Measurements from ENCODE around the gene KIF26B.

KIF26B gene

GRCh38 chr1:245172026-245172425 lies 17.2 kb downstream of the KIF26B start:
- DNase-seq (ENCODE audit: low read depth): no peak

- DNase-seq (ENCODE audit: low read depth): no peak
These were observed 18.0 kb downstream of the KIF26B start for GRCh38 chr1:245172829-245173228.

- DNase-seq (ENCODE audit: low read depth): no peak
These were observed 18.8 kb downstream of the KIF26B start for GRCh38 chr1:245173446-245174211.

- DNase-seq (ENCODE audit: low read depth): no peak
These were observed 22.5 kb downstream of the KIF26B start for GRCh38 chr1:245177071-245177900.

- DNase-seq (ENCODE audit: low read depth): no peak
These were observed 24.9 kb downstream of the KIF26B start for GRCh38 chr1:245179706-245180105.

- no peak for DNase-seq (ENCODE audit: low read depth)
These were observed 25.8 kb downstream of the KIF26B start for GRCh38 chr1:245180496-245181157.

GRCh38 chr1:245181158-245181517 lies 26.4 kb downstream of the KIF26B start:
- DNase-seq (ENCODE audit: low read depth): no peak

- no peak for DNase-seq (ENCODE audit: low read depth)
These were observed 27.2 kb downstream of the KIF26B start for GRCh38 chr1:245182028-245182427.

GRCh38 chr1:245183429-245183828 lies 28.6 kb downstream of the KIF26B start:
- no peak for DNase-seq (ENCODE audit: low read depth)

- no peak for DNase-seq (ENCODE audit: low read depth)
These were observed 30.0 kb downstream of the KIF26B start for GRCh38 chr1:245184779-245185178.

GRCh38 chr1:245188403-245188802 lies 33.6 kb downstream of the KIF26B start:
- no peak for DNase-seq (ENCODE audit: low read depth)

GRCh38 chr1:245195398-245195797 lies 40.6 kb downstream of the KIF26B start:
- no peak for DNase-seq (ENCODE audit: low read depth)

- DNase-seq (ENCODE audit: low read depth): no peak
These were observed 42.3 kb downstream of the KIF26B start for GRCh38 chr1:245197121-245197520.

GRCh38 chr1:245197911-245198379 lies 43.2 kb downstream of the KIF26B start:
- DNase-seq (ENCODE audit: low read depth): no peak

- no peak for DNase-seq (ENCODE audit: low read depth)
These were observed 44.1 kb downstream of the KIF26B start for GRCh38 chr1:245198748-245199516.

- DNase-seq (ENCODE audit: low read depth): no peak
These were observed 45.4 kb downstream of the KIF26B start for GRCh38 chr1:245200146-245200545.

GRCh38 chr1:245201201-245201600 lies 46.4 kb downstream of the KIF26B start:
- DNase-seq (ENCODE audit: low read depth): no peak

- no peak for DNase-seq (ENCODE audit: low read depth)
These were observed 47.0 kb downstream of the KIF26B start for GRCh38 chr1:245201827-245202226.

- no peak for DNase-seq (ENCODE audit: low read depth)
These were observed 50.6 kb downstream of the KIF26B start for GRCh38 chr1:245205396-245205795.

- DNase-seq (ENCODE audit: low read depth): no peak
These were observed 51.1 kb downstream of the KIF26B start for GRCh38 chr1:245205864-245206263.

- no peak for DNase-seq (ENCODE audit: low read depth)
These were observed 52.4 kb downstream of the KIF26B start for GRCh38 chr1:245207056-245207638.

- DNase-seq (ENCODE audit: low read depth): no peak
These were observed 53.0 kb downstream of the KIF26B start for GRCh38 chr1:245207801-245208200.

Measured in HS-27A (cell line).